D721Med (cell line): ENCODE results near the gene RNF186.

Experiments
- DNase-seq: peaks from one replicate; pipeline ENCODE4 v3.0.0; 2011; ENCODE audit warnings: low spot score; ENCODE audit not compliant: insufficient read length
- FAIRE-seq: peaks from 2 replicates; lab custom pipeline; 2011; peaks lifted over from hg19 to GRCh38; lab: Jason Lieb, UNC
- CTCF ChIP-seq: IDR thresholded peaks from 2 replicates; pipeline ENCODE4 v1.5.1; 2012; ENCODE audit warnings: mild to moderate bottlenecking, control low read depth; ENCODE audit not compliant: insufficient read depth; ENCODE audit errors: missing control alignments

RNF186 gene

GRCh38 chr1:19776287-19776686 is 38.8 kb downstream of the RNF186 start:
- no peak for DNase-seq
- FAIRE-seq, result no peak
- TF ChIP-seq CTCF, result no peak

GRCh38 chr1:19775831-19776230 is 39.3 kb downstream of the RNF186 start:
- DNase-seq (no peak), FAIRE-seq (no peak)
- no peak for TF ChIP-seq CTCF

- DNase-seq (no peak), FAIRE-seq (no peak)
- TF ChIP-seq CTCF, result no peak
These were observed 39.8 kb downstream of the RNF186 start for GRCh38 chr1:19775317-19775716.

GRCh38 chr1:19774180-19774785 is 40.8 kb downstream of the RNF186 start:
- no peak for DNase-seq
- no peak for FAIRE-seq
- no peak for TF ChIP-seq CTCF

GRCh38 chr1:19773485-19773884 is 41.6 kb downstream of the RNF186 start:
- no peak for DNase-seq
- FAIRE-seq, result no peak
- no peak for TF ChIP-seq CTCF

- no peak for DNase-seq
- no peak for FAIRE-seq
- TF ChIP-seq CTCF, result no peak
These were observed 43.0 kb downstream of the RNF186 start for GRCh38 chr1:19772053-19772452.

GRCh38 chr1:19771350-19771749 is 43.7 kb downstream of the RNF186 start:
- no peak for TF ChIP-seq CTCF
- FAIRE-seq (no peak), DNase-seq (no peak)
